GM19372 (cell line): ENCODE measurements around the gene MTCP1.

Source experiments
- ATAC-seq: cut with Tn5 transposase; IDR thresholded peaks from one replicate; pipeline ENCODE4 v1.9.1; 2021; ENCODE audit warnings: mild to moderate bottlenecking, low read depth, moderate library complexity; ENCODE audit not compliant: unreplicated experiment

MTCP1 gene

GRCh38 chrX:155055494-155055893 is 15.4 kb downstream of the MTCP1 start:
- ATAC-seq, result no peak

- no peak for ATAC-seq
Observed at GRCh38 chrX:155054255-155054654, 16.7 kb downstream of the MTCP1 start.

- no peak for ATAC-seq
Observed at GRCh38 chrX:155053656-155054055, 17.3 kb downstream of the MTCP1 start.

- ATAC-seq, result no peak
Observed at GRCh38 chrX:155052738-155053498, 18.0 kb downstream of the MTCP1 start.

- no peak for ATAC-seq
Observed at GRCh38 chrX:155048977-155049619, 21.8 kb downstream of the MTCP1 start.

- ATAC-seq, result no peak
Observed at GRCh38 chrX:155046811-155047528, 24.0 kb downstream of the MTCP1 start.

- ATAC-seq, result no peak
Observed at GRCh38 chrX:155046129-155046810, 24.7 kb downstream of the MTCP1 start.

GRCh38 chrX:155035688-155036087 is 35.2 kb downstream of the MTCP1 start:
- no peak for ATAC-seq

- no peak for ATAC-seq
Observed at GRCh38 chrX:155031657-155032056, 39.3 kb downstream of the MTCP1 start.

- no peak for ATAC-seq
Observed at GRCh38 chrX:155028877-155029291, 42.1 kb downstream of the MTCP1 start.

GRCh38 chrX:155028129-155028528 is 42.8 kb downstream of the MTCP1 start:
- no peak for ATAC-seq

GRCh38 chrX:155027509-155028066 is 43.3 kb downstream of the MTCP1 start:
- ATAC-seq, result no peak

- peak; percentile 86 for ATAC-seq
Observed at GRCh38 chrX:155026727-155027508, 44.0 kb downstream of the MTCP1 start, which contains the start of gene FUNDC2. Gene FUNDC2, plus strand, starts transcription at chrX:155026844. Its CDS starts 95 bp downstream, at chrX:155026939.

- ATAC-seq, result no peak
Observed at GRCh38 chrX:155026420-155026726, 44.6 kb downstream of the MTCP1 start.

GRCh38 chrX:155023907-155024833 is 46.8 kb downstream of the MTCP1 start:
- no peak for ATAC-seq

- no peak for ATAC-seq
Observed at GRCh38 chrX:155022585-155022984, 48.4 kb downstream of the MTCP1 start, which contains the start of gene F8. Gene F8, minus strand, starts transcription at chrX:155022723. Its CDS starts 171 bp downstream, at chrX:155022552.

- ATAC-seq, result no peak
Observed at GRCh38 chrX:155020591-155020990, 50.3 kb downstream of the MTCP1 start.
